ENCODE results near the gene VWC2.
"Not testable (repeated sequence)": the region's sequence is repeated elsewhere in the genome, so short reads cannot be mapped to it uniquely, and the experiment has no call there.

Gene VWC2

GRCh38 chr7:49851614-49851934 lies 78.1 kb downstream of the VWC2 start:
- not testable (repeated sequence) for DNase-seq (ENCODE audit: low spot score)

DNA sequence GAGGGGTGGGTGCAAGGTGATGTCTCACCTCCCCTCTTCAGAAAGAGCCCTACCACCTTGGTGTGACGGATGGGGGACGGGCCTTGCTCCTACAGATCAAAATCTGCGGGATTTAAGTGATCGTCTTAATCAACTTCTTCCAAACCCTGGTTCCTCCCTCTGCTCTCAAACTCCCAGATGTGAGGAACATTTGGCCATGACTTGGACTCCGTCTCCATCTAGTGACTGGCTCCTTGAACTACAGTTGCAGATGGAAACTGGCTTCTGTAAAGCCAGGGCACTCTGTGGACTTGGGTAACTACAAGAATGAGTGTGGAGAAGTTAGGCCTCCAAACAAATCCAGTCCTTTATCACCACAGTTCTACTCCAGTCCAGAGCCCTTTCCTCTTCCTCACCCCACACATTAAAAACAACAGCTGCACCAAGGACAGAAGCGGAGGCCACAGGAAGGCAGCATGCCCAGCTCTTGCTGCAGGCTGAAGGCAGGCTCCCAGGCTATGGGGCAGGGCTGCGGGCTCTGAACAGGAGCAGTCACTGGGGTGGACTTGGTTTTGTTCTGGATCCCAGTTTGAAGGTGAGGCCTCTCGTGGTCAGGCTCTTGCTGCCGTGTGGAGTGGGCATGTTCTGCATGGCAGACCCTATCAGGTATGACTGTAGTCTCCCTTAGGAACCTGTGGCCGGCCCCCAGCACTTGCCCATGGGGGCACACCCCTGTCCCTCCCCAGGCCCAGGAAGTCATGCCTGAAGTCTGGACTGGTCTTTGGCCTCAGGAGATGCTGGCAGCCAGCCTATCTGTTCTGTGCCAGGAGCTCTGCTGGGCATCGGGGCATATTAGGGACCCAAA lies 79.4 kb downstream of the VWC2 start:
- DNase-seq (ENCODE audit: low spot score), result peak; percentile 70

DNA sequence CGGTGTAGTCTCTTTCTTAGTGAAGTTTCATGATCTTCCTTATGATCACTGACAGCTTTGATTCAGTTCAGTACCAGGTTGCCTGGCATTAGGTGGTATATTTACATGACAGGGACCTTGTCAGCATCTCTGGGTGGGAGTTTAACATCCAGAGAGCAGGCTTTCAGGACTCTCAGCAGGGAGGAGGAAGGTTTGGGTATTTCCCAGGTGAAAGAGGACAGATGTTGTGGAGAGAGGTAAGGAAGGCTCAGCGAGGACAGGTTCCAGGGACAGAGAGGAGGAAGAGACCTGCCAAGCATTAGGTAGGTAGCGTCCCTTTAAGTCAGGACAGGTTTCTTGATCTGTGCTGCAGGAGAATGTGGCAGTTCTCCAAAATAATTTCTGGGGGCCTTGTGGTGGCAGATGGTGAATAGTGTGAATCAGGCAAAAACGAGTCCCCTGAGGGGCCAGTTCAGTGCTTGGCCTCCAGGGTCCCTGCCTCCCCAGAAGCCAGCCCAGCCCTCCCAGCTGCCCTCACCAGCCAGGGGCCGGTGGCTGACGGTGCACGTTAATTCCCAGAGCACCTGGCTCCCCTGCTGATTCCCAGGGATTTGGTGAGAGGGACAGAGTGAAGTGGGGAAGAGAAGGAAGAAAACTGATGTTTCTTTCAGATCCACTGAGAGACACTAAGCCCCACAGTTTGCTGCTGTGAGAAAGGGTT lies 82.0 kb downstream of the VWC2 start:
- no peak for DNase-seq (ENCODE audit: low spot score)

DNA sequence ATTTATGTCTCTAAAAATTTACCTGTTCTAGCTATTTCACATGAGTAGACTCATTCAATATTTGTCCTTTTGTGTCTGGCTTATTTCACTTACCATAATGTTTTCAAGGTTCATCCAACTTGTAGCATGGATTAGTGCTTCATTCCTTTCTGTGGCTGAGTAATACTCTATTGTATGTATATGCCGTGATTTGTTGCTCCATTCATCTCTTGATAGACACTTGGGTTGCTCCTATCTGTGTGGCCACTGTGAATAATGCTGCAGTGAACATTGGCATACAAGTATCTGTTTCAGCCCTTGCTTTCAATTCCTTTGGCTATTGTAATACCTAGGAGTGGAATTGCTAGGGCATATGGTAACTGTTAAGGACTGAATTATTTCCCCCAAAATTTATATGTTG lies 86.9 kb downstream of the VWC2 start:
- DNase-seq (ENCODE audit: low spot score), result no peak

DNA sequence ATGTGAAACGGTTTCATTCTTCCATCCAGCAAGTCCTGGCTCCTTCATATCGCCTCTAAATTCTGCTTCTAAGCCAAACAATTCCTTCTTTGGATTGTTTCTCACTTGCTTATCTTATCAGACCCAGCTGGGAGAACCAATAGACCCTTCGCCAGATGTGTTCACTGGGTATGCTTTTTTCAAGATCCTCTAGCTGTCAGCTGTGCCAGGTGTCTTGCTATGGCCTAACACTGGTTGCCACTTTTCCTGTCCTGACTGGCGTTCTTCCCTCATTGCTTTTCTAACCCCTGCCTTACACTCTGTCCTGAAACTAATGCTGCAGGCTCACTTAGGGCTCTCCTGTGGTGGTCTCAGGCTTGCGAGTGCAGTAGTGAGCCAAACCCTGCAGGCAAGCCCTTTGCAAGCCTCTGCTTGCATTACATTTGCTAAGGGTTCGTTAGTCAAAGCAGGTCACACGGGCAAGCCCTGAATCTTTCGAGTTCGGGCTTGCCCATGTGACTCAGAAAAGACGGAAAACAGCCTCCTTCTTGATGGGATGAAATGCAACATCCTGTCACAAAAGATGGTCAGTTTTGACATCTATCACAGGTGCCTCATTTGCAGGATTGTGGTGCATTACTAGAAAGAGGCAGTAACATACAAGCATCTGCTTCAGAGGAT lies 92.8 kb downstream of the VWC2 start:
- DNase-seq (ENCODE audit: low spot score), result no peak

DNA sequence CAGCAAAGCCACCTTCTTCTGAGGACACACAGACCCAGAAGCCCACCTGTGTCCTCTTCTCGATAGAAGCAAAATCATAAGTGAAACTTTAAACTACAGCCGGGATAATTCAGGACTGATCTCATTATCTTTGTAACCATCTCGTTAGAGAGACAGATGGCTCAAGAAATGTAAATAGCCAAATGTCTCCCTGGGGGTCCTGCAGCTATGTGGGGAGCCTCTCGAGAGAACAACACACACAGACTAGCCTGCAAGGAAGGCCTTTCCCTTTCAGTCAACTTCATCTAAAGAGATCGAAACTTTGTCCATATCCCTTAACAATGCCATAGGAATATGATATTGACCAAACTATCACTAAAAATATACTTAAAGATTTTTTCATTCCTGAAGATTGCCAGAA lies 93.5 kb downstream of the VWC2 start:
- no peak for DNase-seq (ENCODE audit: low spot score)

- DNase-seq (ENCODE audit: low spot score), result no peak
Measured at GRCh38 chr7:49873420-49873819, 100.0 kb downstream of the VWC2 start.

GRCh38 chr7:49875336-49875735 lies 101.9 kb downstream of the VWC2 start:
- DNase-seq (ENCODE audit: low spot score), result no peak

DNA sequence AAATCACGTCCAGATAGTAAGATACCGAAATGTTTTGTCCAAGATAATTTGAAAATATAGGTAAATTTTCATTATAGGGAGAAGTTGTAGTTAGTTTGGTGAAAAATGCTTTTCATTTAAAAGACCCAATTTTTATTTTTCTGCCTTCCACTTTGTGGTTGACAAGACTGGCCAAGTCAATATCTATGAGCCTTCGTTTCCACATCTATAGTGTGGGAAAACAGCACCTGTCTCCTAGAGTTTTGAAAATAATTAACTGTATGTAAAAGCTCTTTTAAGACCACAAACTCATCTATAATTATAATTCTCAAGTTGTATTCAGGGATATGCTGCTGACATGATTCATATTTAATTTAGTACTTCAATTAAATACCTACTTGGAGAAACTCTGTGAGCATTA lies 102.8 kb downstream of the VWC2 start:
- DNase-seq (ENCODE audit: low spot score), result no peak

DNA sequence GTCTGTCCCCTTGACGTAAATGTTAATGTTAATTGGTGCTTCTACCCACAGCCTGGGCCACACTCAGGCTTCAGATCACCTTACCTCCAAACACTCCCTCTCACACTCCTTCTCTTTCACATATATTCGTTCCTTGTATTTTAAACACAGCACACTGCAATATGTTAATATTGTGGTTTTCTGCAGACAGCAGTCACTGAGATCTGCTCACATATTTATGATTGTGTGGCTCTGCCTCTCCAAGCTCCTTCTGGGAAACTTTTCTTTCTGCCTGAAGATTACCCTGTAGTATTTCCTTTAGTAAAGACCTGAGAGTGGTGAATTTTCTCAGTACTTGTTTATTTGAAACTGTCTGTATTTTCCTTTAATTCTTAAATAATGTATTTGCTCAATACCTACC lies 104.7 kb downstream of the VWC2 start:
- DNase-seq (ENCODE audit: low spot score), result no peak

GRCh38 chr7:49878627-49879026 lies 105.2 kb downstream of the VWC2 start:
- no peak for DNase-seq (ENCODE audit: low spot score)

DNA sequence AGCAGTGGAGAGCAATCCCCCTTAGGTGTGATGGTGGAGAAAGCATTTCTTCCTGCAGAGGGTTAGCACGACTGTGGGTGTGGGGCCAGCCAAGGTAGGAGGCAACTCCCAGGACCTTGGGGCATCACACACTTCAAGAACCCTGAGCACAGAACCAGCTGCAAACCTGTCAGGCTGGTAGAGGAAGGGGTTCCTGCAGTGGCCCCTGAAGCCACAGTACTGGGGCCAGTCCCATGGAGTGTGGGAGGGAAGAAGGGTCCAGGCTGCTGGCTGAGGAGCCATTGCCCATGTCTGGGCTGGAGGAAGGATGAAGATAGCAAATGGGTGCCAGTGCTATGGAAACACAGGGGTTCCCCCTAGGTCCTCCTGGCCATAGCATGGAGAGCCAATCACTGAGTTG lies 110.5 kb downstream of the VWC2 start:
- DNase-seq (ENCODE audit: low spot score), result no peak

- no peak for DNase-seq (ENCODE audit: low spot score)
Measured at GRCh38 chr7:49885593-49886285, 112.3 kb downstream of the VWC2 start.

- DNase-seq (ENCODE audit: low spot score), result no peak
Measured at GRCh38 chr7:49892481-49892880, 119.0 kb downstream of the VWC2 start.

DNA sequence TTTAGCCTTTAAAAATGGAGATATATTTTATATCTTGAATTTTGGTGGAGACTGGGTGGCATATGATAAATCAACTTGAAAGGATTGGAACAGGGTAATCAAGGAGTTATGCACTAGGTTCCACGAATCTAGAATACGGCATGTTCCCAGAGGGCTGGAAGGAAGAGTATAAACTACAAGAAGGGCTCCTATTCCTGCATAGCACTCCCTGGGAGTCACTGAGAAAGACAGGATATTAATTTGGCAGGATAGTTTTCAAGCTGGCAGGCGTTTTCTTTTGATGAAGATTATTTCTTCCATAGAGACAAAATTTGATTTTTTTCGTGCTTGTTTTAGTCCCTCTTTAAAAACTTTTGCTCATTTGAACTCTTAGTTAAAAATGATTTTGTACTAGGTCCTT lies 119.7 kb downstream of the VWC2 start:
- no peak for DNase-seq (ENCODE audit: low spot score)

- DNase-seq (ENCODE audit: low spot score), result no peak
Measured at GRCh38 chr7:49894543-49894942, 121.1 kb downstream of the VWC2 start.

- DNase-seq (ENCODE audit: low spot score), result no peak
Measured at GRCh38 chr7:49911909-49912308, 138.5 kb downstream of the VWC2 start.

DNA sequence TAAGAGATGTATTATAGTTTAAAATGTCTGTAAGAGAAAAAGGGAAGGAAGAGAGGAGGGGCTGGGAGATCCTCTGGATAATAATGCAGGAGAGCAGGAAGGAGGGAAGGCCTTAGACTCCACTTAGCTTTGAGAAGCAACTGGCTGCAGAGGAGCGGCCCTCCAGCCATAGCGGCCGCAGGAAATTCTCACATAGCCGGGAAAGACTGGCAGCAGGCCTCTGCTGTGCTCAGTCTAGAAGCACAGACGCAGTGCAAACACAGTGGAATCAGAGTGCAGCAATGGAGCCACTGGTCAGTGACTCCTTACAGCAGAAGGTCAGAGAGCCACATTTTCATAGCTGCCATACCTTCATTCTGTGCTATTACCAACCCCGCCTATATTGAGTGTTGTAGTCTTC lies 153.3 kb downstream of the VWC2 start:
- no peak for DNase-seq (ENCODE audit: low spot score)

- DNase-seq (ENCODE audit: low spot score), result no peak
Measured at GRCh38 chr7:49927631-49928030, 154.2 kb downstream of the VWC2 start.

- DNase-seq (ENCODE audit: low spot score), result no peak
Measured at GRCh38 chr7:49928787-49929186, 155.3 kb downstream of the VWC2 start.

- no peak for DNase-seq (ENCODE audit: low spot score)
Measured at GRCh38 chr7:49931627-49932026, 158.2 kb downstream of the VWC2 start.

GRCh38 chr7:49937608-49938007 lies 164.2 kb downstream of the VWC2 start:
- DNase-seq (ENCODE audit: low spot score), result no peak

Measured in ecto neural progenitor cell (in vitro differentiated cells).